Measurements from ENCODE around the gene RBFOX1. TPM values are rescaled to one million over a fixed set of nuclear protein-coding genes. Genes with fewer than 3 reads are reported as not detected.

RBFOX1 gene
- polyA plus RNA-seq, 1 of the 3 experiments (the other 2 are of a cell fraction): not detected

DNA sequence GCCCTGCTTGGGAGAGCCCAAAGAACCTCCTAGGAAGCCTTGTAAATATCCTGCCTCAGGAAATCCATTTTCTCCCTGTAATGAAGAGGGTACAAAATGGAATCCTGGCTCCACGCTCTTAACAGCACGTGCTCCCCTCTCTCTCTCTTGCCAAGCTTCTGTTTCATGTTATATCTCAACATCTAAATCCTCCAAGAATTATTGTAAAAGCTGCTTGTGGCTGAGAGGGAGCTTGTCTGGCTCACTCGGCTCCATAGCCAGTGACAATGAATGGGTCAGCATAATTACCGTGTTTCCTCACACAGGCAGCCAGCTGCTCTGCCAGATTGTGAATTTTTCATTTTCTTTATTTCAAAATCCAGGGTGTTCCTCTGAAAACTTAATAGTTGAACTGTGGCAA, 317.8 kb downstream of the RBFOX1 start:
- H3K79me2 ChIP-seq (ENCODE audit: insufficient read depth): no peaks in the 10 kb centered on the region
- H2AFZ ChIP-seq (ENCODE audit: low read depth): no peak overlapping the region

DNA sequence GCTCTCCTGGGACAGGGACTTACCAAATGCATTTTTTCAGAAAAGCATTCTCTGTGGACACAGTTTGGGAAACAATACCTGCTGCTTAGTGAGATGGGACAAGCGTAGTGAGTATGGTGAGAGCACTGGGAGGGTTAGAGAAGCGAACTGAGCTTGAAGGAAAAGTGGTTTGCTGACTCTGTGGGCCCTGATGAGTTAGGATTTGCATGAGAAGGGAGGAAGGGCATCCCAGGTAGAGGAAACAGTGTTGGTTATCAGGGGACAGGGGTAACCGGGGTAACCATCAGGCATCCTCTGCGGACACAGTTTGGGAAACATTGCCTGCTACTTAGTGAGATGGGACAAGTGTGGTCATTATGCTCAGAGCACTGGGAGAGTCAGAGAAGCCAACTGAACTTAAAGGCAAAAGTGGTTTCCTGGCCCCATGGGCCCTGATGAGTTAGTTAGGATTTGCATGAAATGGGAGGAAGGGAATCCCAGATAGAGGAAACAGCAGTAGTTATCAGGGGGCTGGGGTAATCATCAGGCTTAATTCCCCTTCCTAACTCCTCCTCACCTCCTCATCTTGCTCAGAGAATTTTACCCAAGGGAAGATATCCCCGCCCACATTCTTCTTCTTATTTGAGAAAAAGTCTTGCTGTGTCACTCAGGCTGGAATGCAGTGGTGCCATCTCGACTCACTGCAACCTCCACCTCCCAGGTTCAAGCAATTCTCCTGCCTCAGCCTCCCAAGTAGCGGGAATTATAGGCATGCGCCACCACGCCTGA, 319.3 kb downstream of the RBFOX1 start:
- Histone ChIP-seq H3K27me3 (ENCODE audit: insufficient read depth) (no peaks in the 10 kb centered on the region), H3K4me3 (ENCODE audit: low read depth in 2 of 2, low read length in 1 of 2) (no peak overlapping the region), H4K20me1 (ENCODE audit: insufficient read depth) (no peaks in the 10 kb centered on the region), H3K79me2 (ENCODE audit: insufficient read depth) (no peaks in the 10 kb centered on the region), H3F3A (replicated peaks; ENCODE audit: insufficient read depth) (no peaks in the 10 kb centered on the region), H3K9me3 (no peaks in the 10 kb centered on the region), H3K27ac (ENCODE audit: low read depth in 2 of 2, low read length in 1 of 2) (no peak overlapping the region), H3K9me2 (no peaks in the 10 kb centered on the region), H3K4me2 (no peak overlapping the region), H3K4me1 (ENCODE audit: control insufficient read depth in 1 of 2, insufficient read depth in 2 of 2, low read depth in 1 of 2, low read length in 1 of 2) (no peaks in the 10 kb centered on the region), H3K9ac (no peak overlapping the region), H2AFZ (ENCODE audit: low read depth) (no peak overlapping the region), H3K36me3 (replicated peaks in 1 of 2; ENCODE audit: control insufficient read depth in 1 of 2, insufficient read depth in 2 of 2, low read length in 1 of 2) (no peaks in the 10 kb centered on the region)
- 29% methylated on average over 9 of the region's 9 CpGs for WGBS (ENCODE audit: low lambda C conversion rate)
- ChIA-PET CTCF (no interaction called here), POLR2A (no interaction called here)
- TF ChIP-seq JUND (IDR thresholded peaks at IDR 0.05) (no peak), TAF1 (IDR thresholded peaks at IDR 0.05; ENCODE audit: borderline replicate concordance, low read depth, low read length) (no peak), RAD21 (IDR thresholded peaks at IDR 0.05; ENCODE audit: low read length) (no peak), NRF1 (IDR thresholded peaks at IDR 0.05; ENCODE audit: low read depth, low read length) (no peak), TEAD4 (IDR thresholded peaks at IDR 0.05; ENCODE audit: borderline replicate concordance, insufficient read depth) (no peak), NFIC (IDR thresholded peaks at IDR 0.05; ENCODE audit: borderline replicate concordance) (no peak), POLR2AphosphoS5 (IDR thresholded peaks at IDR 0.05; ENCODE audit: low read depth, low read length) (no peak), RXRA (IDR thresholded peaks at IDR 0.05; ENCODE audit: borderline replicate concordance, low read depth) (no peak), FOXJ3 (CRISPR knock-in tag; IDR thresholded peaks at IDR 0.05) (no peak), RCOR1 (IDR thresholded peaks at IDR 0.05; ENCODE audit: low read length) (no peak), ELF1 (IDR thresholded peaks at IDR 0.05) (no peak), RFX5 (IDR thresholded peaks at IDR 0.05; ENCODE audit: low read length) (no peak), EP300 (IDR thresholded peaks at IDR 0.05; ENCODE audit: borderline replicate concordance in 1 of 2, low read depth in 1 of 2, low read length in 1 of 2) (no peak), GATA2 (CRISPR knock-in tag; IDR thresholded peaks at IDR 0.05) (no peak)
- TF ChIP-seq, protein P1, sequence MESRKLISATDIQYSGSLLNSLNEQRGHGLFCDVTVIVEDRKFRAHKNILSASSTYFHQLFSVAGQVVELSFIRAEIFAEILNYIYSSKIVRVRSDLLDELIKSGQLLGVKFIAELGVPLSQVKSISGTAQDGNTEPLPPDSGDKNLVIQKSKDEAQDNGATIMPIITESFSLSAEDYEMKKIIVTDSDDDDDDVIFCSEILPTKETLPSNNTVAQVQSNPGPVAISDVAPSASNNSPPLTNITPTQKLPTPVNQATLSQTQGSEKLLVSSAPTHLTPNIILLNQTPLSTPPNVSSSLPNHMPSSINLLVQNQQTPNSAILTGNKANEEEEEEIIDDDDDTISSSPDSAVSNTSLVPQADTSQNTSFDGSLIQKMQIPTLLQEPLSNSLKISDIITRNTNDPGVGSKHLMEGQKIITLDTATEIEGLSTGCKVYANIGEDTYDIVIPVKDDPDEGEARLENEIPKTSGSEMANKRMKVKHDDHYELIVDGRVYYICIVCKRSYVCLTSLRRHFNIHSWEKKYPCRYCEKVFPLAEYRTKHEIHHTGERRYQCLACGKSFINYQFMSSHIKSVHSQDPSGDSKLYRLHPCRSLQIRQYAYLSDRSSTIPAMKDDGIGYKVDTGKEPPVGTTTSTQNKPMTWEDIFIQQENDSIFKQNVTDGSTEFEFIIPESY (IDR thresholded peaks at IDR 0.05; ENCODE audit: borderline replicate concordance, low read depth): no peak
- TF ChIP-seq, protein P2, sequence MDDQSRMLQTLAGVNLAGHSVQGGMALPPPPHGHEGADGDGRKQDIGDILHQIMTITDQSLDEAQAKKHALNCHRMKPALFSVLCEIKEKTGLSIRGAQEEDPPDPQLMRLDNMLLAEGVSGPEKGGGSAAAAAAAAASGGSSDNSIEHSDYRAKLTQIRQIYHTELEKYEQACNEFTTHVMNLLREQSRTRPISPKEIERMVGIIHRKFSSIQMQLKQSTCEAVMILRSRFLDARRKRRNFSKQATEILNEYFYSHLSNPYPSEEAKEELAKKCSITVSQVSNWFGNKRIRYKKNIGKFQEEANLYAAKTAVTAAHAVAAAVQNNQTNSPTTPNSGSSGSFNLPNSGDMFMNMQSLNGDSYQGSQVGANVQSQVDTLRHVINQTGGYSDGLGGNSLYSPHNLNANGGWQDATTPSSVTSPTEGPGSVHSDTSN (IDR thresholded peaks at IDR 0.05): no peak
- TF ChIP-seq, protein P3, sequence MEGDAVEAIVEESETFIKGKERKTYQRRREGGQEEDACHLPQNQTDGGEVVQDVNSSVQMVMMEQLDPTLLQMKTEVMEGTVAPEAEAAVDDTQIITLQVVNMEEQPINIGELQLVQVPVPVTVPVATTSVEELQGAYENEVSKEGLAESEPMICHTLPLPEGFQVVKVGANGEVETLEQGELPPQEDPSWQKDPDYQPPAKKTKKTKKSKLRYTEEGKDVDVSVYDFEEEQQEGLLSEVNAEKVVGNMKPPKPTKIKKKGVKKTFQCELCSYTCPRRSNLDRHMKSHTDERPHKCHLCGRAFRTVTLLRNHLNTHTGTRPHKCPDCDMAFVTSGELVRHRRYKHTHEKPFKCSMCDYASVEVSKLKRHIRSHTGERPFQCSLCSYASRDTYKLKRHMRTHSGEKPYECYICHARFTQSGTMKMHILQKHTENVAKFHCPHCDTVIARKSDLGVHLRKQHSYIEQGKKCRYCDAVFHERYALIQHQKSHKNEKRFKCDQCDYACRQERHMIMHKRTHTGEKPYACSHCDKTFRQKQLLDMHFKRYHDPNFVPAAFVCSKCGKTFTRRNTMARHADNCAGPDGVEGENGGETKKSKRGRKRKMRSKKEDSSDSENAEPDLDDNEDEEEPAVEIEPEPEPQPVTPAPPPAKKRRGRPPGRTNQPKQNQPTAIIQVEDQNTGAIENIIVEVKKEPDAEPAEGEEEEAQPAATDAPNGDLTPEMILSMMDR (IDR thresholded peaks at IDR 0.05): no peak
- TF ChIP-seq, protein P4, sequence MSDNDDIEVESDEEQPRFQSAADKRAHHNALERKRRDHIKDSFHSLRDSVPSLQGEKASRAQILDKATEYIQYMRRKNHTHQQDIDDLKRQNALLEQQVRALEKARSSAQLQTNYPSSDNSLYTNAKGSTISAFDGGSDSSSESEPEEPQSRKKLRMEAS (IDR thresholded peaks at IDR 0.05; ENCODE audit: low read depth): no peak
- DNase-seq: no peak

More for the DNA sequence above, 317.8 kb downstream of the RBFOX1 start:
- TF ChIP-seq JUND (IDR thresholded peaks at IDR 0.05) (no peak), ELF1 (IDR thresholded peaks at IDR 0.05) (no peak)
- no peaks in the 10 kb centered on the region for H3K36me3 ChIP-seq (replicated peaks in 1 of 2; ENCODE audit: control insufficient read depth in 1 of 2, insufficient read depth in 2 of 2, low read length in 1 of 2)
- H3K9me3 ChIP-seq: no peaks in the 10 kb centered on the region
- H3K4me2 ChIP-seq: no peak overlapping the region
- H3K9ac ChIP-seq: no peak overlapping the region
- no peak overlapping the region for H3K4me3 ChIP-seq (ENCODE audit: low read depth in 2 of 2, low read length in 1 of 2)
- no peak for DNase-seq
- H3K4me1 ChIP-seq (ENCODE audit: control insufficient read depth in 1 of 2, insufficient read depth in 2 of 2, low read depth in 1 of 2, low read length in 1 of 2): no peaks in the 10 kb centered on the region
- CTCF ChIA-PET: interaction anchor here (0.6 kb wide), 1 partner anchor 137 kb away, joined by 3 read pairs; no protein-coding TSS in a partner anchor
- no peaks in the 10 kb centered on the region for H3K9me2 ChIP-seq
- WGBS (ENCODE audit: low lambda C conversion rate): 10% methylated on average over 4 of the region's 4 CpGs
- no peaks in the 10 kb centered on the region for H3K27me3 ChIP-seq (ENCODE audit: insufficient read depth)
- POLR2A ChIA-PET: no interaction called here
- no peaks in the 10 kb centered on the region for H4K20me1 ChIP-seq (ENCODE audit: insufficient read depth)
- H3F3A ChIP-seq (replicated peaks; ENCODE audit: insufficient read depth): no peaks in the 10 kb centered on the region
- H3K27ac ChIP-seq (ENCODE audit: low read depth in 2 of 2, low read length in 1 of 2): no peak overlapping the region

All from SK-N-SH (cell line).